ENCODE results near the gene OLFM2. TPM values are rescaled to one million over a fixed set of nuclear protein-coding genes. Genes with fewer than 3 reads are reported as not detected.

The OLFM2 gene
- total RNA-seq, 2 donors from 2014 or later, result 3.1 to 11.9 TPM

DNA sequence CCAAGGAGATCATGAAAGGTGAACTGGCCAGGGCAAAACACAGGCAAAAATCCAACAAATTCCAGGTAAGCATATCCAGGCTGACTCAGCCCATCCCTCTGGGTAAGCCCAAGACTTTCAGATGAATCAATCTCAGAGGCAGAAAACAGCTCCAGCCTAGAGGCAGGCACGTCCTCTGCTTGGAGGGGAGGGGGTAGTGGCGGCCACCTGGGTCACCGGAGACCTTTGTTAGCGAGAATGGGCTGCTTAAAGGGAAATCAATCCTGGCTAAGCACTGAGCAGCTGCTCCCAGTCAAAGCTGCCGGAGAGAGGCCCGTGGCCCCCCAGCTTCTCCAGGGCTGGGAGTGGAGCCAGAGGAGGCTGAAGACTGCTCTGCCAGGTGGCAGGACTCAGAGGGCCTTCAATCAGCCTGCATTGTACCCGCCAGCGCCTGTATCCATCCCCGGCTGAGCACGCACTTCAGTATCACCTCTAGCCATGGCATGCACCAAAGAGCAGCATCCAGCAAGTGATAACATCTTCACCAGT lies 53.0 kb downstream of the OLFM2 start:
- Histone ChIP-seq H3K36me3 (replicated peaks in 1 of 2; ENCODE audit: insufficient read depth in 1 of 2, low read depth in 2 of 2) (no peaks in the 10 kb centered on the region), H3K4me1 (no peaks in the 10 kb centered on the region), H3K9me3 (no peaks in the 10 kb centered on the region), H3K4me3 (no peak overlapping the region), H3K27me3 (no peaks in the 10 kb centered on the region), H3K27ac (no peak overlapping the region)
- no peak for TF ChIP-seq POLR2A (IDR thresholded peaks at IDR 0.05)
- TF ChIP-seq, protein P1, sequence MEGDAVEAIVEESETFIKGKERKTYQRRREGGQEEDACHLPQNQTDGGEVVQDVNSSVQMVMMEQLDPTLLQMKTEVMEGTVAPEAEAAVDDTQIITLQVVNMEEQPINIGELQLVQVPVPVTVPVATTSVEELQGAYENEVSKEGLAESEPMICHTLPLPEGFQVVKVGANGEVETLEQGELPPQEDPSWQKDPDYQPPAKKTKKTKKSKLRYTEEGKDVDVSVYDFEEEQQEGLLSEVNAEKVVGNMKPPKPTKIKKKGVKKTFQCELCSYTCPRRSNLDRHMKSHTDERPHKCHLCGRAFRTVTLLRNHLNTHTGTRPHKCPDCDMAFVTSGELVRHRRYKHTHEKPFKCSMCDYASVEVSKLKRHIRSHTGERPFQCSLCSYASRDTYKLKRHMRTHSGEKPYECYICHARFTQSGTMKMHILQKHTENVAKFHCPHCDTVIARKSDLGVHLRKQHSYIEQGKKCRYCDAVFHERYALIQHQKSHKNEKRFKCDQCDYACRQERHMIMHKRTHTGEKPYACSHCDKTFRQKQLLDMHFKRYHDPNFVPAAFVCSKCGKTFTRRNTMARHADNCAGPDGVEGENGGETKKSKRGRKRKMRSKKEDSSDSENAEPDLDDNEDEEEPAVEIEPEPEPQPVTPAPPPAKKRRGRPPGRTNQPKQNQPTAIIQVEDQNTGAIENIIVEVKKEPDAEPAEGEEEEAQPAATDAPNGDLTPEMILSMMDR (IDR thresholded peaks at IDR 0.05), result no peak
- 53% methylated on average over 9 of the region's 10 CpGs; no CpG with 5 or more reads in 1 of the 2 donors for WGBS, 2 donors
- intact Hi-C loops (cut with DNase I), result no loop called here
- DNase-seq (peak in 1 of 4 donors; percentile 13), ATAC-seq (no peak)

DNA sequence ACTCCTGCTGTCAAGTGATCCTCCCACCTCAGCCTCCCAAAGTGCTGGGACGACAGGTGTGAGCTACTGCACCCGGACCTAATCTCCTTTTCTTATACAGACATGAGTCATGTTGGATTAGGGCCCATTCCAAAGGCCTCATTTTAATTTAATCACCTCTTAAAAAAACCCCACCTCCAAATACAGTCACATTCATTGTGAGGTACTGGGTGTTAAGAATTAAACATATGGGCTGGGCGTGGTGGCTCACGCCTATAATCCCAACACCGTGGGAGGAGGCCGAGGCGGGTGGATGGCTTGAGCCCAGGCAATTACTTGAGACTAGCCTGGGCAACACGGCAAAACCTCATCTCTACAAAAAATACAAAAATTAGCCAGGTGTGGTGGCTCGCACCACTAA lies 54.6 kb downstream of the OLFM2 start:
- Histone ChIP-seq H3K4me1 (no peaks in the 10 kb centered on the region), H3K27ac (no peak overlapping the region), H3K36me3 (replicated peaks in 1 of 2; ENCODE audit: insufficient read depth in 1 of 2, low read depth in 2 of 2) (no peaks in the 10 kb centered on the region), H3K27me3 (no peaks in the 10 kb centered on the region), H3K4me3 (no peak overlapping the region), H3K9me3 (no peaks in the 10 kb centered on the region)
- intact Hi-C loops (cut with DNase I), result no loop called here
- no peak for DNase-seq
- TF ChIP-seq POLR2A (IDR thresholded peaks at IDR 0.05), result no peak
- TF ChIP-seq, protein P1 (IDR thresholded peaks at IDR 0.05), result no peak
- no peak for ATAC-seq
- WGBS, 2 donors, result 76 to 93% methylated on average over 7 to 9 of the region's 9 CpGs

DNA sequence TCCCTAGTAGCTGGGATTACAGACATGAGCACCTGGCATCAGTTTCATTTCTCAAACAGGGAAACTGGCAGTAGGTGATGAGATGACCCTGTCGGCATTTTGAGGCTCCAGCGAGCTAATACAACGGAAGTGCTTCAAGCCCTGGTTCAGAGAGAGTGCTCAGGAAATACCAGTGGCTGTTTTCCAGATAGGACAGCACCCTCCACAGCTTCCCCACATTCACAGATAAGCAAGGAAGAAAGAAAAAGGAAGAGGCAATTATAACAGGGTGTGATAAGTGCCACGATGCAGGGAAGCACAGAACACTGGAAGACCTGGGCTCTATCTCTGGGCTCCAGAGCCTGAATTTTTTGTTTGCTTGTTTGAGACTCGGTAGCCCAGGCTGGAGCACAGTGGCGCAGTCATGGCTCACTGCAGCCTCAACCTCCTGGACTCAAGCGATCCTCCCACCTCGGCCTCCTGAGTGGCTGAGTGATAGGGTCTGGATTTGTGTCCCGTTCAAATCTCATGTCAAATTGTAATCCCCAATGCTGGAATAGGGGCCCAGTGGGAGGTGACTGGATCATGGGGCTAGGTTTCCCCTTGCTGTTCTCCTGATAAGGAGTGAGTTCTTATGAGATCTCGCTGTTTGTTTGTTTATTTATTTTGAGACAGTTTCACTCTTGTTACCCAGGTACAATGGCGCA lies 57.7 kb downstream of the OLFM2 start:
- Histone ChIP-seq H3K27ac (no peak overlapping the region), H3K36me3 (replicated peaks in 1 of 2; ENCODE audit: insufficient read depth in 1 of 2, low read depth in 2 of 2) (no peaks in the 10 kb centered on the region), H3K4me3 (no peak overlapping the region), H3K9me3 (no peaks in the 10 kb centered on the region), H3K27me3 (no peaks in the 10 kb centered on the region), H3K4me1 (no peaks in the 10 kb centered on the region)
- 81 to 82% methylated on average over 11 of the region's 11 CpGs for WGBS, 2 donors
- DNase-seq, result no peak
- ATAC-seq, result no peak
- no peak for TF ChIP-seq POLR2A (IDR thresholded peaks at IDR 0.05)
- TF ChIP-seq, protein P1 (IDR thresholded peaks at IDR 0.05), result no peak
- intact Hi-C loops (cut with DNase I), result no loop called here

DNA sequence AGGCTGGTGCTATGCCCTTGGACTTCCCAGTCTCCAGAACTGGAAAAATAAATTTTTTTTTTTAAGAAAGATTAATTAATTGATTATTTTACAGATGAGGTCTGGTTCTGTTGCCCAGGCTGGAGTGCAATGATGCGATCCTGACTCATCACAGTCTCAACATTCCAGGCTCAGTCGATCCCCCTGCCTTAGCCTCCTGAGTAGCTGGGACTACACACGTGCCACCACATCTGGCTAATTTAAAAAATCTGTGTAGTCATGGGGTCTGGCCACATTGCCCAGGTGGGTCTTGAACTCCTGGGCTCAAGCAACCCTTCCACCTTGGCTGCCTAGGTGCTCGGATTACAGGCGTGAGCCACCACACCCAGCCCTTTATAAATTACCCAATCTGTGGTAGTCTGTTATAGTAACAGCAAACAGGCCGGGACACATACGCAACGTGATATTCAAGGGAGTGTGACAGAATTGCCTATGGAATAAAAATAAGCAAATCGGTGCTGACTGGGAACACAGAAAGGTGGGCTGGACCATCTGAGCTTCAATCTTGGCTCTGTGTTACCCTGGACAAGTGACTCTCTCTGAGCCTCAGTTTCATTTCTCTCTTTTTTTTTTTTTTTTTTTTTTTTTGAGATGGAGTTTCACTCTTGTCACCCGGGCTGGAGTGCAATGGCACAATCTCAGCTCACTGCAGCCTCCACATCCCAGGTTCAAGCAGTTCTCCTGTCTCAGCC lies 58.4 kb downstream of the OLFM2 start:
- intact Hi-C loops (cut with DNase I), result no loop called here
- Histone ChIP-seq H3K27ac (no peak overlapping the region), H3K9me3 (no peaks in the 10 kb centered on the region), H3K27me3 (no peaks in the 10 kb centered on the region), H3K36me3 (replicated peaks in 1 of 2; ENCODE audit: insufficient read depth in 1 of 2, low read depth in 2 of 2) (no peaks in the 10 kb centered on the region), H3K4me1 (no peaks in the 10 kb centered on the region), H3K4me3 (no peak overlapping the region)
- TF ChIP-seq, protein P1 (IDR thresholded peaks at IDR 0.05), result no peak
- no peak for TF ChIP-seq POLR2A (IDR thresholded peaks at IDR 0.05)
- WGBS, 2 donors, result 91 to 97% methylated on average over 10 of the region's 10 CpGs
- no peak for DNase-seq
- no peak for ATAC-seq
